Erythroblast (primary cell): ENCODE results near the gene SULT1C4.
"Not testable (repeated sequence)": the region's sequence is repeated elsewhere in the genome, so short reads cannot be mapped to it uniquely, and the experiment has no call there.

Source experiments
- DNase-seq, 2 experiments: peaks; one replicate each; lab custom pipeline; 2025; lab: John Stamatoyannopoulos, UW
- GATA1 ChIP-seq: IDR thresholded peaks from 2 replicates; pipeline ENCODE4 v1.6.1; 2011; ENCODE audit warnings: low read depth, mild to moderate bottlenecking, control low read depth, low read length, moderate library complexity
- POLR2A ChIP-seq: IDR thresholded peaks from 2 replicates; pipeline ENCODE4 v1.6.1; 2011; ENCODE audit warnings: mild to moderate bottlenecking, low read length

SULT1C4 gene

GRCh38 chr2:108377815-108378630, at the start of gene SULT1C4:
Gene SULT1C4 (plus strand): TSS chr2:108377954. CDS start chr2:108378338, 384 bp downstream.
- no peak for DNase-seq
- TF ChIP-seq POLR2A = no peak

GRCh38 chr2:108329771-108330170, 48.0 kb upstream of the SULT1C4 start:
- DNase-seq = no peak
- TF ChIP-seq GATA1 (no peak), POLR2A (no peak)

- no peak for DNase-seq
- TF ChIP-seq POLR2A = no peak
- no peak for TF ChIP-seq GATA1
Observed at GRCh38 chr2:108330979-108331378, 46.8 kb upstream of the SULT1C4 start.

GRCh38 chr2:108345951-108346350, 31.8 kb upstream of the SULT1C4 start:
- no peak for DNase-seq

GRCh38 chr2:108346827-108347226, 30.9 kb upstream of the SULT1C4 start:
- TF ChIP-seq GATA1 (no peak), POLR2A (no peak)
- DNase-seq = no peak

More at GRCh38 chr2:108345951-108346350, 31.8 kb upstream of the SULT1C4 start:
- TF ChIP-seq POLR2A (no peak), GATA1 (no peak)

GRCh38 chr2:108347786-108348185, 30.0 kb upstream of the SULT1C4 start:
- TF ChIP-seq POLR2A (no peak), GATA1 (no peak)
- no peak for DNase-seq

GRCh38 chr2:108348816-108349570, 28.8 kb upstream of the SULT1C4 start:
- TF ChIP-seq GATA1 = no peak
- TF ChIP-seq POLR2A = no peak
- DNase-seq = peak in 1 of 2 experiments; percentile 11

GRCh38 chr2:108349571-108349928, 28.2 kb upstream of the SULT1C4 start:
- TF ChIP-seq GATA1 (no peak), POLR2A (no peak)
- DNase-seq = no peak

GRCh38 chr2:108351889-108352288, 25.9 kb upstream of the SULT1C4 start:
- DNase-seq = peak in 1 of 2 experiments; percentile 9
- TF ChIP-seq POLR2A (no peak), GATA1 (no peak)

GRCh38 chr2:108354136-108354535, 23.6 kb upstream of the SULT1C4 start:
- DNase-seq = no peak
- TF ChIP-seq POLR2A (no peak), GATA1 (no peak)

GRCh38 chr2:108355906-108356734, 21.6 kb upstream of the SULT1C4 start:
- TF ChIP-seq GATA1 (no peak), POLR2A (no peak)
- DNase-seq = no peak

GRCh38 chr2:108359336-108359735, 18.4 kb upstream of the SULT1C4 start:
- not testable (repeated sequence) for DNase-seq

- TF ChIP-seq GATA1 = no peak
- TF ChIP-seq POLR2A = no peak
- no peak for DNase-seq
Observed at GRCh38 chr2:108360776-108361468, 16.8 kb upstream of the SULT1C4 start.
